ENCODE data around the gene DUSP12. TPM values are rescaled to one million over a fixed set of nuclear protein-coding genes. Genes with fewer than 3 reads are reported as not detected.
A peak's percentile ranks its signal among the peaks of the same experiment; 100 is the strongest.

The DUSP12 gene
- total RNA-seq, 1 experiment from 2014 or later: 31.6 TPM

GRCh38 chr1:161735837-161736236 lies 13.7 kb upstream of the DUSP12 start:
- H3K27me3 ChIP-seq (ENCODE audit: insufficient read depth, low read length): no peaks in the 10 kb centered on the region
- H3K9me3 ChIP-seq (ENCODE audit: control insufficient read depth in 1 of 2, insufficient read depth in 1 of 2, low read depth in 1 of 2, low read length in 2 of 2): no peaks in the 10 kb centered on the region
- no peak overlapping the region for H3K9ac ChIP-seq (ENCODE audit: low read length)
- TF ChIP-seq CBX3 (IDR thresholded peaks at IDR 0.05; ENCODE audit: low read depth): no peak
- no peak for TF ChIP-seq SRF (IDR thresholded peaks at IDR 0.05; ENCODE audit: low read depth)
- TF ChIP-seq POLR2AphosphoS5 (IDR thresholded peaks at IDR 0.05; ENCODE audit: low read depth, low read length): no peak
- TF ChIP-seq EZH2phosphoT487 (IDR thresholded peaks at IDR 0.05; ENCODE audit: borderline replicate concordance): no peak
- no peak for TF ChIP-seq EZH2 (IDR thresholded peaks at IDR 0.05)
- TF ChIP-seq FOSL1 (IDR thresholded peaks at IDR 0.05; ENCODE audit: low read depth): no peak
- no peak for TF ChIP-seq REST (IDR thresholded peaks at IDR 0.05; ENCODE audit: low read depth)
- TF ChIP-seq CTCF (IDR thresholded peaks at IDR 0.05 in 2 of 3, conservative IDR thresholded peaks at IDR 0.05 in 1 of 3; ENCODE audit: borderline replicate concordance in 1 of 3, insufficient read depth in 1 of 3, low read depth in 2 of 3, low read length in 2 of 3): no peak
- TF ChIP-seq MAX (IDR thresholded peaks at IDR 0.05): no peak
- TF ChIP-seq JUND (IDR thresholded peaks at IDR 0.05): no peak
- TF ChIP-seq RAD21 (IDR thresholded peaks at IDR 0.05; ENCODE audit: low read depth): no peak
- no peak for TF ChIP-seq ZFX (IDR thresholded peaks at IDR 0.05)
- no peak for TF ChIP-seq ATF3 (IDR thresholded peaks at IDR 0.05)
- TF ChIP-seq YY1 (IDR thresholded peaks at IDR 0.05; ENCODE audit: extremely low read depth, insufficient replicate concordance, low read depth, low read length): no peak
- no peak for TF ChIP-seq ZNF274 (IDR thresholded peaks at IDR 0.05; ENCODE audit: low read depth, low read length)
- intact Hi-C loops (cut with micrococcal nuclease): loop anchor here (5.0 kb wide), 3 partner anchors 89 to 194 kb away; no protein-coding TSS in a partner anchor
- ChIA-PET RAD21 (ENCODE audit: low non-redundant PET in 1 of 2, low total read pairs in 2 of 2, uncharacterized antibody in 2 of 2, unreplicated experiment in 2 of 2) (no interaction called here), CTCF (interaction anchor here (1.0 to 3.7 kb wide), 4 partner anchors 10 to 301 kb away, joined by 3 to 16 read pairs (median 4); partner anchors contain the start of gene DUSP12), POLR2A (interaction anchor here (1.7 kb wide), 1 partner anchor 9 kb away, joined by 7 read pairs; no protein-coding TSS in a partner anchor)
- no peaks in the 10 kb centered on the region for H3K36me3 ChIP-seq (ENCODE audit: control insufficient read depth in 1 of 2, insufficient read depth in 2 of 2, low read length in 2 of 2)
- no TSS peak for BruUV-seq (replicated peaks)
- H3K4me1 ChIP-seq (ENCODE audit: control insufficient read depth in 1 of 2, insufficient read depth in 2 of 2, low read length in 2 of 2): peaks cover 7 to 50% of the 10 kb centered on the region in 2 experiments; a peak in 3 of 4 replicates
- peak overlapping the region; percentile 53 for H3K4me2 ChIP-seq (ENCODE audit: low read length)
- no peak overlapping the region for H3K4me3 ChIP-seq (replicated peaks in 1 of 2; ENCODE audit: low read depth in 1 of 2, low read length in 2 of 2)
- H3K27ac ChIP-seq (ENCODE audit: low read depth, low read length): no peak overlapping the region
- H3K79me2 ChIP-seq (ENCODE audit: insufficient read depth, low read length): no peaks in the 10 kb centered on the region
- DNase-seq (ENCODE audit: low read depth, low spot score) (no peak), ATAC-seq (no peak)
- no peak overlapping the region for H2AFZ ChIP-seq (ENCODE audit: low read depth, low read length, poor library complexity, severe bottlenecking)
- no peaks in the 10 kb centered on the region for H3K9me2 ChIP-seq (ENCODE audit: insufficient read depth)
- H4K20me1 ChIP-seq (ENCODE audit: insufficient read depth): no peaks in the 10 kb centered on the region

Data from HCT116 (cell line).